Vagina (tissue), 2 donors: ENCODE results near the gene TMPRSS3.

Source experiments
- POLR2A ChIP-seq, 2 donors: fragments of 450-650 bp; IDR thresholded peaks; one replicate each; pipeline ENCODE4 v1.6.1; 2017; ENCODE audit warnings: antibody characterized with exemption in 2 of 2, mild to moderate bottlenecking in 2 of 2, moderate library complexity in 2 of 2
- POLR2AphosphoS5 ChIP-seq, 2 donors: sonication (generic); formaldehyde crosslinking; IDR thresholded peaks; one replicate each; pipeline ENCODE4 v1.9.0; 2017; ENCODE audit warnings: antibody characterized with exemption in 2 of 2, mild to moderate bottlenecking in 2 of 2, low read depth in 1 of 2; ENCODE audit not compliant: insufficient read depth in 1 of 2
- TF ChIP-seq, protein P1 (sequence below), 3 experiments: fragments of 450-650 bp in 2 of 3; fragments of 200-600 bp in 1 of 3; sonication (generic) in 1 of 3; IDR thresholded peaks; one replicate each; pipeline ENCODE4 v1.5.1; 2017 to 2019; ENCODE audit warnings: antibody characterized with exemption in 3 of 3, mild to moderate bottlenecking in 2 of 3, moderate library complexity in 2 of 3

DNA sequence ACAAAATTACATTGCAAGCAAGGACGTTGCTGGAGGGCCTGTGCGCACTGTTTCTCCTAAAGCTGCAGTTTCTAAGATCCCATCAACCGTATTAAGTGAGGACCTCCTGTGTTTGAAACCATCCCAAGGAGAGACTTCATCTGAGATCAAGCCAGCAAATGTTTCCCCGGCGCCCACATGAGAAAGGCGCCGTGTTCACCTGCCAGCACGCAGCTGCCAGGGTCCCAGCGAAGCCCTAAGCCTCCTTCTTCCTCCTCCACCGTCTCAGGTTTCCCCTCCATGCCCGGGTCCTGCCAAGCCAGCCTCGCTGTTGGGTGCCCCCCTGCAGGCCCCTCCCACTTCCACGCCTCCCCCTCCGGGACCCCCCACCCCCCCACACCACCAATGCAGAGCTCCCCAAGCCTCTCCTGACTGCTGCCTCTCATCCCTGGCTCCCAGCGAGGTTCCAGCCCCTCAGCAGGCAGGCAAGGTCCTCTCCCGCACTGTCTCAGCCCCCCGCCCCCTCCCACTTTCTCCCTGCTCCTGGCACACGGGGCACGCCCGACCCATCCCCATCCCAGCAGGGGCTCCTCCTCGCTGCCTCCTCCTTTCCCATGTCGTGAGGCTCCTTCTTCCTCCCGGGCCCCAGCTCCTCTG lies 20.9 kb downstream of the TMPRSS3 start:
- TF ChIP-seq, protein P1, sequence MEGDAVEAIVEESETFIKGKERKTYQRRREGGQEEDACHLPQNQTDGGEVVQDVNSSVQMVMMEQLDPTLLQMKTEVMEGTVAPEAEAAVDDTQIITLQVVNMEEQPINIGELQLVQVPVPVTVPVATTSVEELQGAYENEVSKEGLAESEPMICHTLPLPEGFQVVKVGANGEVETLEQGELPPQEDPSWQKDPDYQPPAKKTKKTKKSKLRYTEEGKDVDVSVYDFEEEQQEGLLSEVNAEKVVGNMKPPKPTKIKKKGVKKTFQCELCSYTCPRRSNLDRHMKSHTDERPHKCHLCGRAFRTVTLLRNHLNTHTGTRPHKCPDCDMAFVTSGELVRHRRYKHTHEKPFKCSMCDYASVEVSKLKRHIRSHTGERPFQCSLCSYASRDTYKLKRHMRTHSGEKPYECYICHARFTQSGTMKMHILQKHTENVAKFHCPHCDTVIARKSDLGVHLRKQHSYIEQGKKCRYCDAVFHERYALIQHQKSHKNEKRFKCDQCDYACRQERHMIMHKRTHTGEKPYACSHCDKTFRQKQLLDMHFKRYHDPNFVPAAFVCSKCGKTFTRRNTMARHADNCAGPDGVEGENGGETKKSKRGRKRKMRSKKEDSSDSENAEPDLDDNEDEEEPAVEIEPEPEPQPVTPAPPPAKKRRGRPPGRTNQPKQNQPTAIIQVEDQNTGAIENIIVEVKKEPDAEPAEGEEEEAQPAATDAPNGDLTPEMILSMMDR (IDR thresholded peaks at IDR 0.05), result no peak
- TF ChIP-seq POLR2AphosphoS5 (IDR thresholded peaks at IDR 0.05; ENCODE audit: insufficient read depth in 1 of 2, low read depth in 1 of 2) (no peak), POLR2A (IDR thresholded peaks at IDR 0.05) (no peak)
